Stimulated activated naive CD8-positive, alpha-beta T cell treated with anti-CD3 and anti-CD28 coated beads, Interleukin-15, amount 100 ng/mL, for 72 hours (primary cell): ENCODE measurements around the gene MAGI1.

Source experiments
- ATAC-seq: fragments of 150-1000 bp; cut with Tn5 transposase; 2 replicates; pipeline ENCODE4 v1.10.0; 2021; ENCODE audit warnings: mild to moderate bottlenecking, moderate library complexity
- DNase-seq, 2 donors: peaks; one replicate each; pipeline ENCODE4 v3.0.0; 2021 to 2022
- H3K27ac Mint-ChIP-seq, 2 donors: one replicate each; pipeline ENCODE4 v1.8.0; 2022; ENCODE audit warnings: mild to moderate bottlenecking in 2 of 2, mixed read lengths in 2 of 2, moderate library complexity in 2 of 2
- H3K27me3 Mint-ChIP-seq: one replicate; pipeline ENCODE4 v1.8.0; 2022; ENCODE audit warnings: mixed read lengths
- H3K4me1 Mint-ChIP-seq: one replicate; pipeline ENCODE4 v1.8.0; 2022; ENCODE audit warnings: mild to moderate bottlenecking, mixed read lengths
- H3K4me3 Mint-ChIP-seq, 2 donors: one replicate each; pipeline ENCODE4 v1.8.0; 2022; ENCODE audit warnings: mild to moderate bottlenecking in 2 of 2, mixed read lengths in 2 of 2, moderate library complexity in 1 of 2
- H3K9me3 Mint-ChIP-seq, 2 donors: one replicate each; pipeline ENCODE4 v1.8.0; 2022; ENCODE audit warnings: mixed read lengths in 2 of 2

The MAGI1 gene

DNA sequence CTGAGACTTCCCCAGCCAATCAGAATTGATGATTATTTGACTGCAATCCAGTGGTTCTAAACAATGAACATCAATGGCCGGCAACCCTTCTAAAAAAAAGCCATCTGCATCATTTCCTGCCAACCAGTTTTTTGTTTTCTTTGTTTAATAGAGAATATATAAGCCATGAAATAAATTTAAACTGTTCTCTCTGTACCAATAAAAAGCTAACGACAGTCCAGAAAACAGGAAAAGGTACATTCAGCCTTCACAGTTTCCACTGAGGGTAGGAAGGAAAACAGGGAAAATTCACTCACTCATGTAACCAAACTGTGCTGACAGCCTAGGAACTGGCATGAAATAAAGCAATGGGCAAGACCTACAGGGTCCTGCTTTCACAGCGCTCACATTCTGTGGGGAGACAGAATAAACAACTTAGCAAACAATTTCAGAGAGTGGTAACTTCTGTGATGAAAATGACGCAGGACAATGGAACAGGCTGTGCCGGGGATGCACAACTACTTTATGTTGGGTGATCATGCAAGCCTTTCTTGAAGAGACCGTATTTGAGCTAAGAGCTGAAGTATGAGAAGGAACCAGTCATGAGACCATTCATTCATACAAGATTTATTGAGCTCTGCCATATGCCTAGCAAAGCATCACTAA lies 630.1 kb downstream of the MAGI1 start:
- DNase-seq: no peak
- H3K27me3 Mint-ChIP-seq: no peaks in the 10 kb centered on the region
- H3K9me3 Mint-ChIP-seq: peaks cover 7 to 15% of the 10 kb centered on the region in 2 donors
- H3K4me1 Mint-ChIP-seq: no peaks in the 10 kb centered on the region
- H3K4me3 Mint-ChIP-seq: no peak overlapping the region
- H3K27ac Mint-ChIP-seq: no peak overlapping the region
- ATAC-seq: no peak

DNA sequence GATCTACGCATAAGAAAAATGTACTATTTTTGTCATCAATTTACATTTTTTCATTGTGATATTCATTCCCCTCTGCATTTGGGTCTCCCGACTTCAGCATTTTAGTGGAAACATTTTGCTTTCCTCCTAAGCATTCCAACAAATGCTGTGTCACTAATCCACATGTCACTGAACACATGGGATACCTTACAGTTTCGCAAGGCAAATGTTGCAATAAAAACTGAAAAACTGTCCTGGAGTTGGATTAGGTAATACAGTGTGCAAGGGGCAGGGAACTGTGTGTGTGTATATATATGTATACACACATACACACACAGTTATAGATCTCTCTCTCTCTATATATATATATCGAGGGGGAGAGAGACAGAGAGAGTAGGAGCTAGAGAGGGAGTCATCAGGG lies 632.2 kb downstream of the MAGI1 start:
- no peaks in the 10 kb centered on the region for H3K27me3 Mint-ChIP-seq
- H3K27ac Mint-ChIP-seq: no peak overlapping the region
- peaks cover 7 to 8% of the 10 kb centered on the region in 2 donors for H3K9me3 Mint-ChIP-seq
- no peak overlapping the region for H3K4me3 Mint-ChIP-seq
- H3K4me1 Mint-ChIP-seq: no peaks in the 10 kb centered on the region
- DNase-seq (no peak), ATAC-seq (no peak)

- Mint-ChIP-seq H3K9me3 (no peaks in the 10 kb centered on the region), H3K27ac (peak overlapping the region in 1 of 2 donors; percentile 12), H3K27me3 (no peaks in the 10 kb centered on the region), H3K4me3 (no peak overlapping the region), H3K4me1 (no peaks in the 10 kb centered on the region)
- ATAC-seq (no peak), DNase-seq (no peak)
These were observed 636.1 kb downstream of the MAGI1 start for GRCh38 chr3:65402597-65402996.

GRCh38 chr3:65401359-65402305 lies 637.1 kb downstream of the MAGI1 start:
- H3K9me3 Mint-ChIP-seq: no peaks in the 10 kb centered on the region
- H3K27ac Mint-ChIP-seq: no peak overlapping the region

DNA sequence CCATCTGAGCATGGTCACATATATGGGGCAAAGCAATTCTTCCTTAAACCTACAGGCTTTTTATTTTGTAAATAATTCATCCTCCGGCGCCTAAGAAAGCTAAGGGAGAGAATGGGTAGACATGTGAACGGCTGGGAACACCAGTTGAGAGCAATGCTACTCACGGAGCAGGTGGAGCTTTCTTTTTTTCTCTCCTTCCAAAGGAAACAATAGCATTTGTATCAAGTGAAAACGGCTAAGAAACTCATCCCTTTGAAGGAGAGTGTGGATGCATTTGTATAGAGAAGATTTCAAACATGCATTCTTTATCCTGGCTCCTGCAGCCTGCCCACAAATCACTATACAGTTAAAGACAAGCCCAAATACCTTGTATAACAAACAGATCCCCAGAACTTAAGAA lies 637.8 kb downstream of the MAGI1 start:
- DNase-seq (no peak), ATAC-seq (no peak)
- H3K4me1 Mint-ChIP-seq: no peaks in the 10 kb centered on the region
- H3K27me3 Mint-ChIP-seq: no peaks in the 10 kb centered on the region
- H3K4me3 Mint-ChIP-seq: no peak overlapping the region
- peaks cover 0 to 2% of the 10 kb centered on the region in 2 donors for H3K9me3 Mint-ChIP-seq
- no peak overlapping the region for H3K27ac Mint-ChIP-seq

More at GRCh38 chr3:65401359-65402305, 637.1 kb downstream of the MAGI1 start:
- no peaks in the 10 kb centered on the region for H3K4me1 Mint-ChIP-seq
- DNase-seq: no peak
- H3K27me3 Mint-ChIP-seq: no peaks in the 10 kb centered on the region
- ATAC-seq: no peak
- H3K4me3 Mint-ChIP-seq: no peak overlapping the region

GRCh38 chr3:65398953-65399352 lies 639.8 kb downstream of the MAGI1 start:
- peaks cover 0 to 8% of the 10 kb centered on the region in 2 donors for H3K9me3 Mint-ChIP-seq
- ATAC-seq: no peak
- H3K27me3 Mint-ChIP-seq: no peaks in the 10 kb centered on the region
- H3K27ac Mint-ChIP-seq: no peak overlapping the region
- DNase-seq: no peak
- no peaks in the 10 kb centered on the region for H3K4me1 Mint-ChIP-seq
- H3K4me3 Mint-ChIP-seq: no peak overlapping the region

DNA sequence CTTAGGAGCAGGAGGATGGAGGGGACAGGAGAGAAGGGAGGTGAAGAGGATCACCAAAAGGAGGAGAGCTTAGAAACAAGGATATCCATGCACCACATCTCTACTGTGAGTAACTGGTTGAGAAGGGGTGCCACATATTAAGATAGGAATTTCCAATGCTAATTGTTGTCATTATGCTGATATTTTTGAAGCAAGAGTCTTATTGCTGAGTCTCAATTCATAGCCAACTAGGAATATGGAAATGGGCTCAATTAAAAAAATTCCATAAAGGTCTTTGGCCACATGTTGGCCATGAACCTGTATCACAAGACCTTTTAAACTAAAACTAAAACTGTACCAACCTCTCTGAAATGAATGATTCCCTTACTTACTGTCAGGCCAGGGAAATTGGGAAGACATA lies 642.6 kb downstream of the MAGI1 start:
- no peak overlapping the region for H3K27ac Mint-ChIP-seq
- no peak overlapping the region for H3K4me3 Mint-ChIP-seq
- no peaks in the 10 kb centered on the region for H3K27me3 Mint-ChIP-seq
- no peaks in the 10 kb centered on the region for H3K4me1 Mint-ChIP-seq
- ATAC-seq (no peak), DNase-seq (no peak)
- peaks cover 0 to 8% of the 10 kb centered on the region in 2 donors for H3K9me3 Mint-ChIP-seq

GRCh38 chr3:65391068-65391467 lies 647.6 kb downstream of the MAGI1 start:
- Mint-ChIP-seq H3K4me1 (no peaks in the 10 kb centered on the region), H3K27ac (no peak overlapping the region), H3K9me3 (peaks cover 0 to 8% of the 10 kb centered on the region in 2 donors), H3K4me3 (no peak overlapping the region), H3K27me3 (no peaks in the 10 kb centered on the region)
- DNase-seq: no peak
- ATAC-seq: no peak

- H3K4me1 Mint-ChIP-seq: no peaks in the 10 kb centered on the region
- DNase-seq (no peak), ATAC-seq (no peak)
- H3K27me3 Mint-ChIP-seq: no peaks in the 10 kb centered on the region
- peaks cover 0 to 6% of the 10 kb centered on the region in 2 donors for H3K9me3 Mint-ChIP-seq
- no peak overlapping the region for H3K27ac Mint-ChIP-seq
- H3K4me3 Mint-ChIP-seq: no peak overlapping the region
These were observed 652.9 kb downstream of the MAGI1 start for GRCh38 chr3:65385805-65386204.

DNA sequence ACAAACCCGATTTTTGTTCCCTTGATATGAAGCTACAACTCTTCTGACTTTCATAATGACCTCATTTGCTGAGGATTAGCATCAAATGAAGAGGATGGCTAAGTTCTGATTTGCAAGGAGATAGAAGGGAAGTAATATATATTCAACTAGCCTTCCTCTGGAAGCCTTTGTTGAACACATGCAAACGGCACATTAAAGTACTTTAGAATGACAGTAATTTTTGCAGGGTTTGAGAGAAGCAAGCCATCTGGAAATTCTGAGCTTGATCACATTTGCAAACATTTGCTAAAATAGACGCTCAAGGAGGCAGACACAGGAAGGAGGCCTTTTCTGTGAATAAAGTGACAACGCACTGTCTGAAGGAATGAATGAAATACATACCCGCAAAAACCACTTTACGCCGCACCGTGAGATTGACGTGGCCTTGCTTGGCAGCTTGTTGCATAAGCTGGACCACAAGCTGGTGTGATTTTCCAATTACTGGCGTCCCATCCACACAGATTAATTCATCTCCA lies 657.2 kb downstream of the MAGI1 start:
- no peak overlapping the region for H3K27ac Mint-ChIP-seq
- no peak for DNase-seq
- no peak overlapping the region for H3K4me3 Mint-ChIP-seq
- H3K9me3 Mint-ChIP-seq: peaks cover 0 to 6% of the 10 kb centered on the region in 2 donors
- no peak for ATAC-seq
- no peaks in the 10 kb centered on the region for H3K27me3 Mint-ChIP-seq
- no peaks in the 10 kb centered on the region for H3K4me1 Mint-ChIP-seq

GRCh38 chr3:65379223-65379622 lies 659.5 kb downstream of the MAGI1 start:
- ATAC-seq: no peak

GRCh38 chr3:65377637-65378036 lies 661.1 kb downstream of the MAGI1 start:
- DNase-seq (no peak), ATAC-seq (no peak)
- no peaks in the 10 kb centered on the region for H3K27me3 Mint-ChIP-seq
- no peak overlapping the region for H3K27ac Mint-ChIP-seq
- no peaks in the 10 kb centered on the region for H3K4me1 Mint-ChIP-seq
- peaks cover 0 to 14% of the 10 kb centered on the region in 2 donors for H3K9me3 Mint-ChIP-seq
- H3K4me3 Mint-ChIP-seq: no peak overlapping the region

More at GRCh38 chr3:65379223-65379622, 659.5 kb downstream of the MAGI1 start:
- Mint-ChIP-seq H3K27me3 (no peaks in the 10 kb centered on the region), H3K9me3 (peaks cover 0 to 14% of the 10 kb centered on the region in 2 donors), H3K4me3 (no peak overlapping the region), H3K27ac (no peak overlapping the region), H3K4me1 (no peaks in the 10 kb centered on the region)
- DNase-seq: no peak

DNA sequence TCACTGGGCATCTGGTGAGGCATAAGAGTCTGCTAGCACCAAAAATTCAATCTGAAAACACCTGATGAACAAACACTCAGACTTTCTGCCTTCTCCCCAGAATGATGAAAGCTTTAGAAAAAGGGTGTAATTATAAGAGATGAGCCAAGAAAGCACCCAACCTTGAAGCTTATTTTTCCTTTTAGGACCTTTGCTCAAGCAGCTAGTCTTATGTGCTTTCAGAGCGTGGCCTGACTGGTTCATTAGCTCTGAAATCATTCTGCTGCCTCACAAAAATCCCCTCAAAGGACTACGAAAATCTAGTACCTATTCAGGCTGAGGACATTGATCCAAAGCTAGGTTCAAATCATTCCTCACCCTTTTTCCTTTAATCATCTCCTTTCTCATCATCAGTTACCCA lies 662.3 kb downstream of the MAGI1 start:
- H3K27me3 Mint-ChIP-seq: no peaks in the 10 kb centered on the region

DNA sequence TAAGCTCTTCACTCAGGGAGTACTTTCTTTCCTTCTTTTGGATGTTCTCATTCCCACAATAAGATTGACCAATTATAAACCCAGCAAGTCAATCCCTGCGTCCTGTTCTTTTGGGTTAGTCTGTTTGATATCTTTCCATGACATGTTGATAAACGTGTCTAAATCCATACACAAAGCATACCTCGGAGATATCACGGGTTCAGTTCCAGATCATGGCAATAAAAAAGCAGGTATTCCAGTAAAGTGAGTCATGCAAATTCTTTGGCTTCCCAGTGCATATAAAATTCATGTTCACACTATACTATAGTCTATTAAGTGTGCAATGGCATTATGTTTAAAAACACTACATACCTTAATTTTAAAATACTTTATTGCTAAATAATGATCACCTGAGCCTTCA lies 667.7 kb downstream of the MAGI1 start:
- no peaks in the 10 kb centered on the region for H3K4me1 Mint-ChIP-seq
- ATAC-seq (no peak), DNase-seq (no peak)
- peaks cover 14 to 27% of the 10 kb centered on the region in 2 donors for H3K9me3 Mint-ChIP-seq
- no peak overlapping the region for H3K27ac Mint-ChIP-seq
- no peaks in the 10 kb centered on the region for H3K27me3 Mint-ChIP-seq
- no peak overlapping the region for H3K4me3 Mint-ChIP-seq

More for the DNA sequence above, 662.3 kb downstream of the MAGI1 start:
- Mint-ChIP-seq H3K27ac (no peak overlapping the region), H3K4me1 (no peaks in the 10 kb centered on the region), H3K9me3 (peaks cover 5 to 13% of the 10 kb centered on the region in 2 donors), H3K4me3 (no peak overlapping the region)
- no peak for DNase-seq
- ATAC-seq: no peak

GRCh38 chr3:65368866-65369265 lies 669.9 kb downstream of the MAGI1 start:
- peaks cover 14 to 19% of the 10 kb centered on the region in 2 donors for H3K9me3 Mint-ChIP-seq
- no peak overlapping the region for H3K4me3 Mint-ChIP-seq
- H3K27ac Mint-ChIP-seq: no peak overlapping the region
- DNase-seq: no peak
- ATAC-seq: no peak
- H3K27me3 Mint-ChIP-seq: no peaks in the 10 kb centered on the region
- no peaks in the 10 kb centered on the region for H3K4me1 Mint-ChIP-seq

DNA sequence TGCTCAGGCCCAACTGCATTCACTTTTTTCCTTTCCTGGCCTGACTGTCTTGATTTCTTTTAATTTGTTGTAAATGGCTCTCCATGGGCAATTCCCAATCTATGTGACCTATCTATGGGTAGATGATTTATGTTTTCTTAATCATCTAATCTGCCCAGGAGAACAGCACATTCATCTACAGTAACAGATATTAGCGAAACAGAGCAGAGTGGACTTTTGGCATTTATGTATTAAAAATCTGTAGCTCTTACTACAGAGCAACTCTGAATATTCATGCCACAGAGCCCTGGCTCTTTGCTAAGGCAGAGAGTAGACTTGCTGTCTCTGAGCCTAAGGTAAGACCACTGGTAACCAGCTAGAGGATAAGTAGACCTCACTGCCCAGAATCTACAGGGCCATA lies 676.0 kb downstream of the MAGI1 start:
- H3K27ac Mint-ChIP-seq: no peak overlapping the region
- H3K4me3 Mint-ChIP-seq: no peak overlapping the region
- peaks cover 6 to 8% of the 10 kb centered on the region in 2 donors for H3K9me3 Mint-ChIP-seq
- DNase-seq (no peak), ATAC-seq (no peak)
- no peaks in the 10 kb centered on the region for H3K4me1 Mint-ChIP-seq
- peaks cover 2% of the 10 kb centered on the region for H3K27me3 Mint-ChIP-seq
